Fibroblast of skin of left quadriceps (primary cell): ENCODE results near the gene PCGF1.

Experiments used
- DNase-seq, 2 experiments: peaks; one replicate each; pipeline ENCODE4 v3.0.0-alpha.2; 2013; ENCODE audit warnings: low read depth in 2 of 2

The PCGF1 gene

DNA sequence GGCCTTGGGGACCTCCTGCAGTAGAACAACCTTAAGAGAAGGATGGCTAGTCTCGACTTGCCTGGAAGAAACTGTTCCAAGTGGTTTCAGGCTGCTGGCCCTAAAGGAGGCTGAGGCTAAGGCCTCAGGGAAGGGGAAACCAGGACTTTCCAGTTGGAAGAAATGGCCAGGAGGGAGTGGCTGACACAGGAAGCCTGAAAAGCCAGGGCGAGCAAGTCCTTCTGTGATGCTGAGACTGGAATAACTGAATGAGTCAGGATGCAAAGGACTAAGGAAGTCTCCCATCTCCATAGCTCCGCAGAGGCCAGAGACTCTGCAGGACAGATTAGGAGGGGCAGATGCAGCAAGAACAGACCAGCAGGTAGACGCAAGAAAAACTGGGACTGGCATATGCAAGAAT lies 29.6 kb upstream of the PCGF1 start:
- DNase-seq, result no peak

DNA sequence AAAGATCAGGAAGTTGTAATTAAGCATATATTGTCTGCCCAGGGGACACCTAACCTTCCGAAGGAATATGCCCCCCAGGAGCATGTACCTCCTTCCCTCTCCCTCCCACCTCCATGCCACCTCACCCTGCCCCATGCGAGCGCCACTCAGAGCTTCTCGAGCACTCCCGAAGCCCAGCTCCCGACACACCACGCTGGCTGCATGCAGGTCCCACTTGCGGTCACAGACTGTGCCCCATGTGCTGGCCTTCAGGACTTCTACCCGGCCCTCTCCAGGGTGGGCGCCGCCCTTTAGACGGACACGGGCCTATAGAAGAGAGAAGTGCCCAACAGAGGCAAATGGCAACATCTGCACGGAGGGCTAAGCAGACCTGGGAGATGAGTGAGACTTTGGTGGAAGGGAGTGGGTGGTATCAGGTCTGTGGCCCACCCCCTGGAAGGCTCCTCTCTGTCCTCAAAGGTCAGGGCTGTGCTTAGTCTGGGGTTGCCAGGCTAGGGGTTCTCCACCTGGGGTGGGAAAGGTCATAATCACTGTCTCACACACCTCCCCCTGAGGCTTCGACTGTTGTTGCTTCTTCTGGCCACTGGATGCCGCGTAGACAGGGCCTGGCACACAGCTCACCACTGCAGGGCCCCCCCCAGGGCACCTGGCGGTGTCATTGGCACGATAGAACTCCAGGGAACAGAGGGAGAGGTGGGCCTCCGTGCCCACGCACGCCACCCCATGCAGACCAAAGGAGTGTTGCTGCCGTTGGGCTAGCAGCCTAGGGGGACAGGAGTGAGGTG lies 28.9 kb upstream of the PCGF1 start:
- no peak for DNase-seq

DNA sequence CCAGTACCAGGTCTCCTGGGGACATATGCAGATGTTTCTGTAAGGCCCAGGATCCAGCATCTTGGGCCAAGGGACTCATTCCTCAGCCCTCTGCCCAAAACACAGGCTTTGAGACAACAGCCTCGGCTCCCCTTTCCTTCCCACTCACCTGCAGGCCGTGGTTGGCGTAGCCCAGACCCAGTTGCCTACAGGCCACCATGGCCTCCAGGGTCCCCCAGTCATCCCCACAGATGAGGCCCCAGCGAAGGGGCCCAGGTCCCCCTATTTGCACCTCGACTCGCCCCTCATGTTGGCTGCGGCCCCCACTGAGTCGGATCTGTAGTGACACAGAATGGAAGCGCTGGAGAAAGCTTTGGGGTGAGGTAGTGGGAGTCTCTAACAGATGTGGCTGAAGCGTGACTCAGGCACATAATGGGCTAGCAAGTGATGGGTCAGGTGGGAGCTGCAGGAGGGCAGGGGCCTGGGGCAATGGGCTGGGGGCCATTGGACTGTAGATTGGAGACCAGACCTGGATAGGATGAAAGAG lies 28.0 kb upstream of the PCGF1 start:
- no peak for DNase-seq

DNA sequence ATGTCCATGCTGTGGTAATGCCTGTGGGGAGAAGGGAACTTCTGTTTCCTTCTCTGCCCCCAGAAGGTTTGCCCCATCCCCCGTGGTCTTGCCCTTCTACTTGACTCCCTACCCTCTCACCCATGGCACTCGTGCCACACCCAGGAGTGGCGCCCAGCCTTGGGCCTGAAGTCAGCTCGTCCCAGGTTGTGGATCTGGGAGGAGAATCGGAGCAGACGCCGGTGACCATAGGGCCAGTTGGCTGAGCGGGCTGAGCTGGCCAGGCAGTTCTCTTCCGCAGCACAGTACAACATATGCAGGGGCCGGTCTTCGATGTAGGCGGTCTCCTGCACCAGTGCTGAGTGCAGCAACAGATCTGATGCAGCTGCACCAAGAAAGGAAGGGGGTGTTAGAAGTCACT lies 26.9 kb upstream of the PCGF1 start:
- DNase-seq, result no peak

DNA sequence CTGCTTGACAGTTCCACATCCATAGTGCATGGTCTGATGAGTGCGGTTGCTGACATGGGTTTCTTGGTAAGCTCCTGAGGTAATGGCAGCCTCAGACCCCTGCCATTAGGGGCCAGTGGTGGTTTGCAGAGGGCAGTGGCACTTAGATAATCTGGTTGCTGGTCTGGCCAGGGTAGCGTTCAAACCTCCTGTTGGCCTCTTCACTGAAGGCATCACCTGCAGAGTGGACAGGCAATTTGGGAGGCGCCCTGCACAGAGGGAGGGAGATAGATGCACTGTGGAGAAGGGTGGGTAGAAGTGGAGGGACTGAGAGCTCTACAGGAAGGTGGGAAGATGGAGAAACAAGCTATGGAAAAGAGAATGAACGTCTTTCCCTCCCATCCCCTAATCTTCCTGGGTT lies 26.0 kb upstream of the PCGF1 start:
- DNase-seq, result no peak

DNA sequence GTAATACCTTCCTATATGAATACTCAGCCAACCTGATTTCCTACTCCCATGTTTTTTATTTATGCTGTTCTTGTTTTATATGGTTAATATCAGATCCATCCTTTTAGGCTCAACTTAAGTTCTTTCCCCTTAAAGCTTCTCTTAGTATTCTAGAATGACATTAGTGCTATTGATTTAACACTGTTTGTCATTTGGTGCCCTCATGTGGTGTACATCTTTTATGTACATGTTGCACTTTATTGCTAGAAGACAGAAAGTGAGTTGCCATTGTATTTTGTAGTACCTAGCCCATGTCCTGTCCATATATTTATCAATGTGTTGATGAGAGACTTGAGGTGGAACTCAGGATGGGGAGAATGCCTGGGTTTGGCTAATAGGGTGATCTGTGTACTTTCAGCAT lies 24.7 kb upstream of the PCGF1 start:
- peak in 1 of 2 experiments; percentile 30 for DNase-seq

DNA sequence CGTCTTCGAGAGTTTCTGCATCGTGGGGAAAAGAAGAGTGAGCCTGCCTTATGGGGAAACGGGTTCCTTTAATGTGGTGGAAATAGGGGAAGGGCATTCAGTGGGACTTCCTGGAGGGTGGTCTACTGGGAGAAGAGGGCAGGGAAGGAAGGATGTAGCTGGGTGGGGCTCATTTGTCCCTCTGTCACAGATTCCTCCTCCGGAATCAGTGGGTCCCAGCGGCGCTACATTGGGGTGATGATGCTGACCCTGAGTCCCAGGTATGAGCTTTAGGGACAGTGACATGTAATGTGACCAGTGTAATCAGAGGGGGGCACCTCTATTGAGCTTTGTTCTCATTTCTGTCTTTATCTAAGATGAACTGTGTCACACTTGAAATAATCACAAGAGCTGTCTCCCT lies 24.2 kb upstream of the PCGF1 start:
- DNase-seq, result no peak

DNA sequence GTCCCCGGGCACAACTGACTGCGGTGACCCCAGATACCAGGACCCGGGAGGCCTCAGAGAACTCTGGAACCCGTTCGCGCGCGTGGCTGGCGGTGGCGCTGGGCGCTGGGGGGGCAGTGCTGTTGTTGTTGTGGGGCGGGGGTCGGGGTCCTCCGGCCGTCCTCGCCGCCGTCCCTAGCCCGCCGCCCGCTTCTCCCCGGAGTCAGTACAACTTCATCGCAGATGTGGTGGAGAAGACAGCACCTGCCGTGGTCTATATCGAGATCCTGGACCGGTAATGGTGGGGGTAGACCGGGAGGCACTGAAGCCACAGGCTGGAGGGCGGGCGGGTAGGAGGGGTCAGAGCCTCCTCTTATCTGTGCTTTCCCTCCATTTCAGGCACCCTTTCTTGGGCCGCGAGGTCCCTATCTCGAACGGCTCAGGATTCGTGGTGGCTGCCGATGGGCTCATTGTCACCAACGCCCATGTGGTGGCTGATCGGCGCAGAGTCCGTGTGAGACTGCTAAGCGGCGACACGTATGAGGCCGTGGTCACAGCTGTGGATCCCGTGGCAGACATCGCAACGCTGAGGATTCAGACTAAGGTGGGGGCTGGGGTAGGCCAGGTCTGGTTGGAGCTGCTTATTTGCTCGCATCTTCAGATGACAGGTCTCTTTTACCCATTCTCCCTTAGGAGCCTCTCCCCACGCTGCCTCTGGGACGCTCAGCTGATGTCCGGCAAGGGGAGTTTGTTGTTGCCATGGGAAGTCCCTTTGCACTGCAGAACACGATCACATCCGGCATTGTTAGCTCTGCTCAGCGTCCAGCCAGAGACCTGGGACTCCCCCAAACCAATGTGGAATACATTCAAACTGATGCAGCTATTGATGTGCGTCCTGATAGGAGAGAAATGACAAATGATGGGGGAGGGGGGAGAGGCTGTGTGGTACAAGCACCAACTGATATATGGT lies 23.0 kb upstream of the PCGF1 start:
- no peak for DNase-seq

DNA sequence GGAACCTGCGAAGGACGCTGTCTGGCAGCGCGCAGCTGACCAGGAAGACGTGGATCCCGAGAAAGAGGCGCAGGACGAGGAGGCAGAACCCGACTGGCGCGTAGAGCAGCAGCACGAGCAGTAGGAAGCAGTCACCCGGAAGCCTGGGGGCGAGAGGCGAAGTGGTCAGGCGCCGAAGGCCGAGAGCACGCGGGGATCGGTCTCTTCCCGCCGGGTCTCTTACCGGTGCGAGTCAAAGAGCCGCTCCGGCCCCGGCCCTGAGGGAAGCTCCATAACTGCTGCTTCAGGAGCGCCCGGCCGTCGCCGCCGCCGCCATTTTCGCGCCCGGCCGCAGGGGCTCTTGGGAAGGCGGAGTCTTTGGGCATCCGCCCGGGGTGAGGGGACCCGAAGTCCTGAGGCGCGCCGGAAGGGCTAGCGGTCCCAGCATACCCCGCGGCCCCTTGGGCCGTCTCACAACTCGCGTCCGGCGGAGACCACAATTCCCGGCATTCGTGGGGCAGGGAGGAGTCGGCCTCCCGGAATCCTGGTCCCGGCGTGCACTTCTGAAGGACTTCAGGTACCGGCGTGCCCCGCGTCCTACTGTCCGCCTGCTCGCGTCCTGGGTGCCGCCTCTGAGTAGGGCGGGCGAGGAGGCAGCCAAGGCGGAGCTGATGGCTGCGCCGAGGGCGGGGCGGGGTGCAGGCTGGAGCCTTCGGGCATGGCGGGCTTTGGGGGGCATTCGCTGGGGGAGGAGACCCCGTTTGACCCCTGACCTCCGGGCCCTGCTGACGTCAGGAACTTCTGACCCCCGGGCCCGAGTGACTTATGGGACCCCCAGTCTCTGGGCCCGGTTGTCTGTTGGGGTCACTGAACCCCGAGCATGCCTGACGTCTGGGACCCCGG lies 22.1 kb upstream of the PCGF1 start, which contains the start of the genes AUP1 and HTRA2:
Gene AUP1 (minus strand): TSS at position 350 of the 882 bp plus-strand sequence. CDS start 77 bp downstream, at position 273.
Gene HTRA2 (plus strand): TSS at position 577 of the 882 bp plus-strand sequence. CDS start 74 bp downstream, at position 651.
- DNase-seq, result peak; percentile 98 to 99

DNA sequence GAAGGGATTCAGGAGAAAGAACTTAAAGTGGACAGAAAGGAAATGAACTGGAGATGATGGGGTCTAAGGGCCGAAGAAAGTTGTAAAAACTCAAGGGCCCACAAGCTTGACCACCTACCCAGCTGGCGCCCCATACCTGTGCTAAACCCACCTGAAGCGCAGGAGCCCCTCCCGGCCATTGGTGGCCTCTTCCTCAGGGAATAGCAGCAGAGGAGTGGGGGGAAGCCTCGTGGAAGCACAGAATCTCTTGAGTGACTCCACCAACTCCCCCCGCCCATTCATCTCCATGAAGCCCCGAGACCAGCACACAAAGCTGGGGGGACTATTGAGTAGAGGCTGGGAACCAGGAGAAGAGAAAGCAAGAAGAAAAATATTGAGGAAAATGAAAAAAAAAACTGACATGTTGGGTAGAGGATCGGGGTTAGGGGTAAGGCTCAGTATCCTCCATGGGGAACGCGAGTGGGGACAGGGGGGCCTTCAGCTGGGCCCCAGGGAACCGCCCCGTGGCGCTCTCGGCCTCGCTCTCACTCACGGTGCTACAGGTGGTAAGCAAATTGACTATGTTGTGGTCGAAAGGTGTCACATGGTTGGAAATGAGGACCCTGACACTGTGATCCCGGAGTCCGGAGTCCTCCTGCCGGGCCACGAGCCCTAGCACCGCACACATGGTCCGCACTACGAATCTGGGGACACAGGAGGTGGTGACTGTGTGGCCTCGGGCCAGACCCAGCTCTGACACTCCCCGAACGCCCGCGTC lies 21.3 kb upstream of the PCGF1 start:
- DNase-seq, result no peak

DNA sequence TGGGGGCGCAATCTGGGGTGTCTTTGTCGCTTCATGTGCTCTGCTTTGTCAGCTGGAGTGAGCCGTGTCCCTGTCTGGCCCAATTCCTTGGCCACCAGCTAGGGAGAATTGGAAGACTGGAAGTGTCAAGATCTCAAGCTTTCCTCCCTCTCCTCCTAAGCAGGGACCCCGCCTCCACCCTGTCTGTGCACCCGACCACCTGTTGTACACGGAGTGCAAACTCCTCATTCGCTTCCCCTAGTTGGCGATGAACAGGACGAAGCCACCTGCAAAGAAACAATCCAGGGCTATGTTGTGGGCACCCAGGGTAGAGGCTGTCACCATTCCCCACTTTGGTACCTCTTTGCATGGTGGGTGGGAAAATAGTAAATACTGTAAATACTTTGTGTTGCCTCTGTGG lies 20.2 kb upstream of the PCGF1 start:
- no peak for DNase-seq

DNA sequence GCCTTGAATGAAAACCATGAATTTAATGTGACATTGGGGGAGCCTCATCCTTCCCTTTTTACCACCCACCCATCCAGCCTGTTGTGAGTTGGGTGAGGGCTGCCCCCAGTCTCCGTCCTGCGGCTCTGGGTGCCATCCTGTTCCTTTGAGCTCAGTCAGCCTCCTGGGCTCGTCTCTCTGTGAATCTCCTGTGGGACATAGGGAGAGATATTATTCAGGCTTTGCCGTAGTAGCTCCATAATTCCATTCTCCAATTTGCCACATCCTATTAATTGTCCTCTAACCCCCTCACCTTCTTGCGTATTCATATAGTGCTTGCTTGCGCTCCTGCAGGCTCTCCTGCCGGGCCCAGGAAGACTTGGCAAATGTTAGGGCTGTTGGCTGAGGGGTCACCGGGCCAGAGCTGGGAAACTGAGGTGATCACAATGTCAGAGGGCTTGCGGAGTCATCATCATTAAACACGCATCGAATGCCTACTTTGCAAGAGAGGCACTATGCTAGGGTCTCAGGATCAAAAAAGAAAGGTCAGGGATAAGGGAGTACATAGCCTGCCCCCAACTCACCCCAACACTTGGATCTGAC lies 19.2 kb upstream of the PCGF1 start:
- DNase-seq, result no peak

DNA sequence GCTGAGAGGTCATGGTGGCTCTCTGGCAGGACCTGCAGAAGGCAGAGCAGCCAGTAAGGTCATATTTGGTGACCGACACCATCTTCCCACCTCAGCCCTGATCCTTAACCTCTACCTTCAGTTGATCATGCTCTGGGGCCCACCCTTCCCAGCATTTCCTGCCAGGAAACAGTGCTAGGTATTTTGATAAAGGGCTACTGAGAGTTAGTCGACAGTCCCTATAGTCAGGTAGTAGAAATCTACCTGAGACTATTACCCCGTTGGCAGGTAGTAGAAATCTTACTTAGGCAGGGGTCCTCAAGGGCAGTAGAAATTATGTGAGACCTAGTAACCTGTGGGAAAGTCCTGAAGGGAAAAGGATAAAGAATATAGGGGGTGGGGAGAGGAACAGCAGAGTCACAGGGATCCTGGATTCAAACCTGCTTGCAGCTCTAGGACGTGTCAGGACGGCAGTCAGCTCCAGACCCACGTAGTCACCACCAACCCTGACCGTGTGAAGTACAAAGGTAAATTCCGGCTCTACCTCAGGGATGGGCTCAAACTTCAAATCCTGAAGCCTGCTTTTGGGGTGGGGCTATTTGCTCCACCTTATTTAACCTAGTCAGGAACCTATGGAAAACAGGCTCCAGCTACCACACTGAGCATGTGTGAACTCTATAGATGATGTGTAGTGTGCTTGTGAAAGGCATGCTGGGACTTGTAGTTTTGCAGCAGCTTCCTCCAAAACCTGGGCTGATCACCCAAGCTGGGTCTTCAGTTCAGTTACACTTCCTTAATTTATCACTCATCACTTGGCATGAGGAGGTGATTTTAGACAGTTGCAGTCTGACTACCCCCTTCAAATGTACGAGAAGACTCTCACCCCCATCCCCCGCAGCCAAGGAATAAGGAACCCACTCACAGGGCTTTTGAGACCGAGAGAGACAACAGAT lies 18.5 kb upstream of the PCGF1 start, which contains the start of gene DQX1:
Gene DQX1 (minus strand): TSS at position 515 of the 932 bp plus-strand sequence. CDS start 502 bp downstream, at position 13.
- DNase-seq, result no peak

DNA sequence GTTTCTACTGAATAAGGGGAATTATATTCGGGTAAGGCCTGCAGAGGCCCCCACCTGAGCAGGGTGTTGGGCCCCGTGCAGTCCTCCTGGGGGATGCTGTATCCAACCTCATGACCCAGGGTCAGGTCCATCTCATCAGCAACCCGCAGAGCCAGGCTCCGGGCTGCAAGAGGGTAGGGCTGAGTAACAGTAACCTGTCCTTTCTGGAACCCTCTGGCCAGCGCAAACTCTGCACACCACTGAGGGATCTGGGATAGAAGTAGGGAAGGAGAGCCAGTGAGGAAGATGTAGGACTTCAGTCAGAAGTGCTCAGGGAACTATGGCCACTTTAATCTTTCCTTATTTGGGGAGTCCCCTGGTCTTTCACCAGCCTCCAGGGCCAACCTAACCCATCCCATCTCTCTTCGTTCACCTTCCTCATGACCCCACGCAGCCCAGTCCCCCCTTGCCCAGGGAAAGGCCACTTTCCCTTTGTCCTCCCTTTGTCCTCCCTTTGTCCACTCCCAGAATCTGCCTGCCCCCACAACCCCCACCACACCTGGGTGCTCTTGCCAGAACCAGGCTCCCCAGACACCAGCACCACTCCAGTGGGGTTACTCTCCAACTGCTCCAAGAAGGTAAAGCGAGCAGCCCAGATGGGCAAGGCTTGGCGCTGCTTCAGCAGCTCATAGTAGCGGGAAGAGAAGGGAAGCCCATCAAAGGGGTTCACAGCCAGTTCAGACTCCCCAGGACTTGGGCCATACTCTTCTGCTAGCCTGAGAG lies 17.6 kb upstream of the PCGF1 start:
- no peak for DNase-seq

DNA sequence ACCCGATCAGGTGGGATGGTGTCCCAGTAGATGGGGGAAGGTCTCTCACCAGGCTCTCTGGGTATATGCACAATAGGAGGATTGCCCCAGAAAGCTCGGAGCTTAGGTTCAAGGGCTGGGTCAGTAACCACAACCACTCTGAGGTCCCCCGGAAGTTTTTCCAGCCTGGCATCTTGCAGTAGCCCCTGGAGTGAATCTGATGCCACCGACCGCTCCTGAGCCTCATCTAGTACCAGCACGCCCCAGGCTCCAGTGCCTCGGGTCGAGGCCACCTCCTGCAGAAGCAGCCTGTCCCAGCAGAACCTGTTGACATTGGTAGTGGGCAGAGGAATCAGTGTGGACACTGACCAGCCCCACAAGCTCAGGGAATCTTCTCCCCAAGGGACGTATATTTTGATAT lies 16.5 kb upstream of the PCGF1 start:
- DNase-seq, result no peak

DNA sequence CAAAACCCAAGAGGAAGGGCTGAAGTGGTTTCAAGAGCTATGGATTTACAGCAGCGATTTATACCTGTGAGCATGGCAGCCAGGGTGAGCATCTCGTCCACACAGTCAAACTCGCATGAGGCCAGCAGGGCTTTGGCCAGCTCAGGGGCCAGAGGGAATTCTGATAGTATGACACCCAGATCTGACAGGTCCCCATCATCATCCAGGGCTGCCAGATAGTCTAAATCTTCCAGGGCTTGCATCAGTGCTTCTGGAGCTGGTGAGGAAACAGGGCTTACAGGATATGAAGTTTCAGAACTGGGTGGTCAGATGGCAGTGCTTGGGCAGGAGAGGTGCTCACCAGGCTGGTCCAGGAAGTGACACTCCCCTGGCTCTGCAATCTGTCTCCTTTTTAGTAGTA lies 15.0 kb upstream of the PCGF1 start:
- no peak for DNase-seq

DNA sequence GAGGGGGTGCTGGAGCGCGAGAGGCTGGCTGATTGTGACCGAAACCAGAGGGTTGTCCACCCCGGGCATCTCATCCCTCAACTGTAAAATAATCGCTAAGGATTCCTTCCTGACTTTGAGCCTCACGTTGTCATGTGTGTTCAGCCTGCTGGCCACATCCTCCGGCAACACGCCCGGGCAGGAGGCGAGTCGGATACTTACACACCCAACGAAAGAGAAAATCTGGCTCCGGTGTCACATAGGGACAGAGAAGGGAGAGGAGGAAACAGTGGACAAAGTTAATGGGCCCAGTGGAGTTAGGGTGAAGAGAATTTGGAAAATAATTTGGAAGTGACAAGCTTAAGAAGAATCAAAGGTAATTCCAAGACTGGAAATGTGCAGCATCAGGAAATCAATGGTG lies 9.2 kb upstream of the PCGF1 start:
- DNase-seq, result no peak

DNA sequence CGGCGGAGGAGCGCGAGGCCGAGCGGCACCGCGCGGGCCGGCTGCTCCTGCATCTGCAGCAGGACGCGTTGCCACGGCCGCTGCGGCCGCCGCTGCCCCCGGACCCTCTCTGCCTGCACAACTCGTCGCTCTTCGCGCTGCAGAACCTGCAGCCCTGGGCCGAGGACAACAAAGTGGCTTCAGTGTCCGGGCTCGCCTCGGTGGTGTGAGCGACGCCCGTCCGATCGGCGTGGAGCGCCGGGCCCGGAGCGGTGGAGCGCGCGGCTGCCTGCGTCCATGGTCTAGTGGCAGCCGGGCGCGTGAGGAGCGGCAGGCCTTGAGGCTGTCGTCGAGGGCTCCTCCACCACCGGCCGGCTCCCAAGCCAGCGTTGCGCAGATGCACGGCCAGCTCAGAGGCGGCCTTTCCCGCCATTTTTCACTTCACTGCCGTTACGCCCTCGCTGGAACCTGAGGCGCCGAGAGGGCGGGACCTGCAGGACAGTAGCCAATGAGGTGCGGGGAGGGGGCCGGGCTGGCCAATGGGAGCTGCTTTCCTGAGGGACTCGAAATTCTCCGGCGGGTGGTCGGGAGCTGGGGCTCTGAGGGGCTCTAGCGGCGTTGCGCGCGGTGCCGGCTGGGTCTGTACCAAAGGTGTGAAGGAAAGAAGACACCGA lies 8.6 kb upstream of the PCGF1 start:
- DNase-seq, result peak in 1 of 2 experiments; percentile 19
